Amygdala (tissue), 56 donors: ENCODE data around the gene FCHSD1.

ENCODE experiments used
- DNase-seq, 56 donors: peaks; one replicate each; lab custom pipeline; 2025; lab: John Stamatoyannopoulos, UW

Gene FCHSD1

GRCh38 chr5:141650851-141651727 is at the start of gene FCHSD1:
TSS of gene FCHSD1 (minus strand) at chr5:141651418. CDS start at chr5:141651368, 50 bp downstream.
- peak in 53 of 56 donors; percentile 14 to 94 (median 71) for DNase-seq

- no peak for DNase-seq
Observed at GRCh38 chr5:141697586-141697985, 46.4 kb upstream of the FCHSD1 start.

- DNase-seq = no peak
Observed at GRCh38 chr5:141696431-141696830, 45.2 kb upstream of the FCHSD1 start.

- DNase-seq = peak in 11 of 56 donors; percentile 7 to 32 (median 21)
Observed at GRCh38 chr5:141695627-141696215, 44.5 kb upstream of the FCHSD1 start.

GRCh38 chr5:141694479-141694878 is 43.3 kb upstream of the FCHSD1 start:
- no peak for DNase-seq

GRCh38 chr5:141692919-141693725 is 41.9 kb upstream of the FCHSD1 start:
- peak in 35 of 56 donors; percentile 12 to 81 (median 51) for DNase-seq

- DNase-seq = peak in 1 of 56 donors; percentile 43
Observed at GRCh38 chr5:141692533-141692888, 41.3 kb upstream of the FCHSD1 start.

- peak in 53 of 56 donors; percentile 33 to 92 (median 73) for DNase-seq
Observed at GRCh38 chr5:141691867-141692532, 40.8 kb upstream of the FCHSD1 start.

- DNase-seq = no peak
Observed at GRCh38 chr5:141691286-141691866, 40.2 kb upstream of the FCHSD1 start.

- no peak for DNase-seq
Observed at GRCh38 chr5:141686648-141687416, 35.6 kb upstream of the FCHSD1 start.

- no peak for DNase-seq
Observed at GRCh38 chr5:141685591-141685990, 34.4 kb upstream of the FCHSD1 start.

- DNase-seq = no peak
Observed at GRCh38 chr5:141683596-141684141, 32.5 kb upstream of the FCHSD1 start.

- DNase-seq = peak in 10 of 56 donors; percentile 5 to 77 (median 20)
Observed at GRCh38 chr5:141681695-141682641, 30.8 kb upstream of the FCHSD1 start, which contains the start of gene ARAP3. TSS of gene ARAP3 (minus strand) at chr5:141682230. CDS start at chr5:141680486, 1,744 bp downstream.

GRCh38 chr5:141681295-141681694 is 30.1 kb upstream of the FCHSD1 start:
- DNase-seq = no peak

GRCh38 chr5:141680751-141681201 is 29.6 kb upstream of the FCHSD1 start:
- DNase-seq = no peak

- no peak for DNase-seq
Observed at GRCh38 chr5:141680178-141680577, 29.0 kb upstream of the FCHSD1 start.

GRCh38 chr5:141677415-141677814 is 26.2 kb upstream of the FCHSD1 start:
- no peak for DNase-seq

GRCh38 chr5:141675672-141676071 is 24.5 kb upstream of the FCHSD1 start:
- no peak for DNase-seq
